SK-N-SH treated with all-trans-retinoic acid at 6 μM for 48 hours (cell line): ENCODE measurements around the gene OR1I1.

Experiments used
- ATAC-seq: fragments of 200-7000 bp; cut with Tn5 transposase; 3 replicates; pipeline ENCODE4 v1.9.1; 2020; ENCODE audit warnings: mild to moderate bottlenecking, moderate library complexity
- ARNTL ChIP-seq: fragments of 450-650 bp; formaldehyde crosslinking; IDR thresholded peaks from 2 replicates; pipeline ENCODE4 v1.5.0; 2020; ENCODE audit warnings: low read depth, mild to moderate bottlenecking, moderate library complexity, borderline replicate concordance
- CSDC2 ChIP-seq: fragments of 250-450 bp; sonication (Bioruptor Pico); IDR thresholded peaks from 2 replicates; pipeline ENCODE4 v1.5.0; 2020; ENCODE audit warnings: mild to moderate bottlenecking, moderate library complexity
- CSRNP3 ChIP-seq: fragments of 250-450 bp; sonication (Bioruptor Pico); IDR thresholded peaks from 2 replicates; pipeline ENCODE4 v1.5.1; 2021; ENCODE audit warnings: mild to moderate bottlenecking, moderate library complexity
- GLIS3 ChIP-seq: fragments of 250-450 bp; sonication (Bioruptor Pico); IDR thresholded peaks from 2 replicates; pipeline ENCODE4 v1.5.0; 2020; ENCODE audit warnings: mild to moderate bottlenecking, moderate library complexity
- ISL1 ChIP-seq: fragments of 250-450 bp; sonication (Bioruptor Pico); IDR thresholded peaks from 2 replicates; pipeline ENCODE4 v2.1.2; 2022; ENCODE audit warnings: mild to moderate bottlenecking, moderate library complexity
- POU6F1 ChIP-seq: fragments of 250-450 bp; sonication (Bioruptor Pico); IDR thresholded peaks from 2 replicates; pipeline ENCODE4 v1.8.0; 2021; ENCODE audit warnings: low read depth, mild to moderate bottlenecking, moderate library complexity, borderline replicate concordance
- RARB ChIP-seq: fragments of 250-450 bp; sonication (Bioruptor Pico); IDR thresholded peaks from 2 replicates; pipeline ENCODE4 v1.8.0; 2021; ENCODE audit warnings: mild to moderate bottlenecking, moderate library complexity
- SNAI2 ChIP-seq: fragments of 250-450 bp; sonication (Bioruptor Pico); IDR thresholded peaks from 2 replicates; pipeline ENCODE4 v1.5.0; 2020; ENCODE audit warnings: mild to moderate bottlenecking, moderate library complexity
- ZFP3 ChIP-seq: fragments of 250-450 bp; sonication (Bioruptor Pico); IDR thresholded peaks from 2 replicates; pipeline ENCODE4 v1.5.0; 2020; ENCODE audit warnings: mild to moderate bottlenecking, moderate library complexity
- ZNF565 ChIP-seq: fragments of 450-650 bp; formaldehyde crosslinking; conservative IDR thresholded peaks from 2 replicates; pipeline ENCODE4 v1.5.0; 2020; ENCODE audit warnings: low read depth, mild to moderate bottlenecking, moderate library complexity
- ZNF70 ChIP-seq: fragments of 450-650 bp; formaldehyde crosslinking; IDR thresholded peaks from 2 replicates; pipeline ENCODE4 v1.5.0; 2020; ENCODE audit warnings: mild to moderate bottlenecking, moderate library complexity
- ZNF8 ChIP-seq: fragments of 450-650 bp; formaldehyde crosslinking; IDR thresholded peaks from 2 replicates; pipeline ENCODE4 v1.5.0; 2020; ENCODE audit warnings: mild to moderate bottlenecking, moderate library complexity

OR1I1 gene

GRCh38 chr19:15138427-15138826, 56.4 kb downstream of the OR1I1 start:
- no peak for TF ChIP-seq ZNF8 (CRISPR knock-in tag)
- TF ChIP-seq POU6F1 (CRISPR knock-in tag): no peak
- no peak for TF ChIP-seq ZNF70 (CRISPR knock-in tag)
- no peak for TF ChIP-seq ISL1 (CRISPR knock-in tag)
- TF ChIP-seq SNAI2 (CRISPR knock-in tag): no peak
- TF ChIP-seq, all 23 proteins: peak for 0
- ATAC-seq: no peak

- TF ChIP-seq POU6F1 (CRISPR knock-in tag) (no peak), ZNF565 (CRISPR knock-in tag) (no peak), RARB (no peak)
- no peak for ATAC-seq
These were observed 59.1 kb downstream of the OR1I1 start for GRCh38 chr19:15141143-15141542.

- ATAC-seq: no peak
- no peak for TF ChIP-seq ARNTL (CRISPR knock-in tag)
- TF ChIP-seq ZFP3: no peak
- TF ChIP-seq ZNF8 (CRISPR knock-in tag): no peak
- no peak for TF ChIP-seq CSDC2
- TF ChIP-seq GLIS3: no peak
- TF ChIP-seq CSRNP3 (CRISPR knock-in tag): no peak
These were observed 60.3 kb downstream of the OR1I1 start for GRCh38 chr19:15142313-15142712.
